Keratinocyte (primary cell): ENCODE measurements around the gene RTN4RL2. TPM values are rescaled to one million over a fixed set of nuclear protein-coding genes. Genes with fewer than 3 reads are reported as not detected.

Experiments used
- DNase-seq: peaks from one replicate; pipeline ENCODE4 v3.0.0-alpha.2; 2011; ENCODE audit warnings: low read depth, missing footprints, low spot score
- FAIRE-seq: peaks from 2 replicates; lab custom pipeline; 2011; peaks lifted over from hg19 to GRCh38; lab: Jason Lieb, UNC
- H2AFZ ChIP-seq: 2 replicates; pipeline ENCODE4 v1.6.0; 2012; ENCODE audit warnings: low read length, control low read depth, inconsistent platforms; ENCODE audit not compliant: control insufficient read depth
- H3K27ac ChIP-seq: 2 replicates; pipeline ENCODE4 v1.5.1; 2011; ENCODE audit warnings: low read length; ENCODE audit not compliant: control insufficient read depth, insufficient read depth
- H3K27me3 ChIP-seq: 3 replicates; pipeline ENCODE4 v1.6.0; 2011; ENCODE audit warnings: low read length; ENCODE audit not compliant: control insufficient read depth, insufficient read depth; ENCODE audit errors: extremely low read depth
- H3K36me3 ChIP-seq, 2 experiments: 2 replicates in 1 of 2; 3 replicates in 1 of 2; pipeline ENCODE4 v1.5.1; 2011; ENCODE audit warnings: low read length in 2 of 2, mild to moderate bottlenecking in 1 of 2; ENCODE audit not compliant: control insufficient read depth in 2 of 2, insufficient read depth in 2 of 2; ENCODE audit errors: extremely low read depth in 1 of 2
- H3K4me1 ChIP-seq: 3 replicates; pipeline ENCODE4 v1.5.1; 2011; ENCODE audit warnings: low read length; ENCODE audit not compliant: control insufficient read depth, insufficient read depth; ENCODE audit errors: extremely low read depth
- H3K4me2 ChIP-seq: 3 replicates; pipeline ENCODE4 v1.6.0; 2011; ENCODE audit warnings: low read depth, low read length; ENCODE audit not compliant: control insufficient read depth, insufficient read depth; ENCODE audit errors: extremely low read depth
- H3K4me3 ChIP-seq, 3 experiments: fragments of 200-600 bp in 1 of 3; sonication (generic) in 1 of 3; 2 replicates in 2 of 3; 3 replicates in 1 of 3; pipeline ENCODE4 v1.5.1; 2011 to 2016; ENCODE audit warnings: low read length in 3 of 3, mild to moderate bottlenecking in 3 of 3, control low read depth in 2 of 3, inconsistent platforms in 1 of 3, low read depth in 1 of 3, mixed read lengths in 1 of 3, mixed run types in 1 of 3, moderate library complexity in 1 of 3; ENCODE audit not compliant: control insufficient read depth in 2 of 3, insufficient read depth in 2 of 3; ENCODE audit errors: extremely low read depth in 1 of 3
- H3K79me2 ChIP-seq: 2 replicates; pipeline ENCODE4 v1.6.0; 2012; ENCODE audit warnings: low read length; ENCODE audit not compliant: control insufficient read depth, insufficient read depth
- H3K9ac ChIP-seq: 3 replicates; pipeline ENCODE4 v1.6.0; 2011; ENCODE audit warnings: low read length; ENCODE audit not compliant: control insufficient read depth, insufficient read depth; ENCODE audit errors: extremely low read depth
- H3K9me1 ChIP-seq: 3 replicates; pipeline ENCODE4 v1.6.0; 2011; ENCODE audit warnings: low read length; ENCODE audit not compliant: control insufficient read depth, insufficient read depth; ENCODE audit errors: extremely low read depth
- H3K9me3 ChIP-seq: 2 replicates; pipeline ENCODE4 v1.5.1; 2012; ENCODE audit warnings: low read depth, low read length; ENCODE audit not compliant: control insufficient read depth
- H4K20me1 ChIP-seq: 3 replicates; pipeline ENCODE4 v1.6.0; 2011; ENCODE audit warnings: low read length; ENCODE audit not compliant: control insufficient read depth, insufficient read depth; ENCODE audit errors: extremely low read depth
- CTCF ChIP-seq, 3 experiments: IDR thresholded peaks in 1 of 3; conservative IDR thresholded peaks in 1 of 3; optimal IDR thresholded peaks in 1 of 3; 2 replicates in 2 of 3; 3 replicates in 1 of 3; pipeline versions ENCODE3 to v1.5.1; 2011; ENCODE audit warnings: low read length in 3 of 3, mild to moderate bottlenecking in 3 of 3, moderate library complexity in 2 of 3, control low read depth in 1 of 3, inconsistent platforms in 1 of 3; ENCODE audit not compliant: insufficient read depth in 2 of 3; ENCODE audit errors: extremely low read depth in 1 of 3
- EZH2 ChIP-seq: IDR thresholded peaks from one replicate; pipeline ENCODE4 v1.6.1; 2012; ENCODE audit warnings: inconsistent platforms, mild to moderate bottlenecking, low read length, moderate library complexity
- dilution Hi-C: fragments of 300-500 bp; cut with MboI; formaldehyde crosslinking; loops from one replicate; pipeline ENCODE4 v1.7.0; 2020; ENCODE audit warnings: low sequenced_read_pairs; ENCODE audit not compliant: extremely low pct_ligation_motif_present
- polyA plus RNA-seq, 5 experiments: library from polyadenylated mRNA; depleted of rRNA in 3 of 5; stranded (reverse) in 3 of 5; stranded (forward) in 1 of 5; unstranded in 1 of 5; fragments of >200 nt; gene quantifications; 1 replicate in 1 of 5; 2 replicates in 3 of 5; 3 replicates in 1 of 5; pipeline versions ENCODE4 v1.2.1 to v1.2.3, GENCODE V29; 2011 to 2012; ENCODE audit warnings: missing spikeins in 2 of 5, low read depth in 1 of 5, low replicate concordance in 1 of 5

The RTN4RL2 gene
- polyA plus RNA-seq, 1 donor (not counting 4 experiments of a cell fraction or from before 2014, with no cell fraction given), result 0.03 TPM

GRCh38 chr11:57428643-57429042, 31.7 kb upstream of the RTN4RL2 start:
- H3K9ac ChIP-seq, result no peak overlapping the region
- H3K4me2 ChIP-seq, result no peak overlapping the region
- H3K4me1 ChIP-seq, result peaks cover 44% of the 10 kb centered on the region
- TF ChIP-seq EZH2 (no peak), CTCF (optimal IDR thresholded peaks at IDR 0.05 in 1 of 3, IDR thresholded peaks at IDR 0.05 in 1 of 3, conservative IDR thresholded peaks at IDR 0.05 in 1 of 3; ENCODE audit: extremely low read depth in 1 of 3, insufficient read depth in 2 of 3, low read length in 3 of 3) (no peak)
- no peaks in the 10 kb centered on the region for H3K9me1 ChIP-seq
- H3K27ac ChIP-seq, result no peak overlapping the region
- no peaks in the 10 kb centered on the region for H3K9me3 ChIP-seq
- FAIRE-seq (no peak), DNase-seq (no peak)
- H2AFZ ChIP-seq, result no peak overlapping the region
- dilution Hi-C loops, result no loop called here
- no peaks in the 10 kb centered on the region for H4K20me1 ChIP-seq
- no peaks in the 10 kb centered on the region for H3K27me3 ChIP-seq
- H3K4me3 ChIP-seq, result no peak overlapping the region
- H3K79me2 ChIP-seq, result peaks cover 15% of the 10 kb centered on the region
- H3K36me3 ChIP-seq, result peaks cover 0 to 8% of the 10 kb centered on the region in 2 experiments

GRCh38 chr11:57429946-57430345, 30.4 kb upstream of the RTN4RL2 start:
- H3K4me3 ChIP-seq, result no peak overlapping the region
- no peaks in the 10 kb centered on the region for H3K36me3 ChIP-seq
- H3K9ac ChIP-seq, result no peak overlapping the region
- H3K27me3 ChIP-seq, result no peaks in the 10 kb centered on the region
- H3K9me3 ChIP-seq, result no peaks in the 10 kb centered on the region
- H3K4me2 ChIP-seq, result no peak overlapping the region
- H2AFZ ChIP-seq, result no peak overlapping the region
- no peak for FAIRE-seq
- H3K27ac ChIP-seq, result no peak overlapping the region
- dilution Hi-C loops, result no loop called here
- TF ChIP-seq EZH2, result no peak
- TF ChIP-seq CTCF (optimal IDR thresholded peaks at IDR 0.05 in 1 of 3, IDR thresholded peaks at IDR 0.05 in 1 of 3, conservative IDR thresholded peaks at IDR 0.05 in 1 of 3; ENCODE audit: extremely low read depth in 1 of 3, insufficient read depth in 2 of 3, low read length in 3 of 3), result no peak
- no peak for DNase-seq
- H3K9me1 ChIP-seq, result no peaks in the 10 kb centered on the region
- peaks cover 8% of the 10 kb centered on the region for H3K79me2 ChIP-seq
- no peaks in the 10 kb centered on the region for H4K20me1 ChIP-seq
- H3K4me1 ChIP-seq, result peaks cover 39% of the 10 kb centered on the region
